ENCODE data around the gene FAM13B.

Gene FAM13B

GRCh38 chr5:137935190-137935589, 97.7 kb downstream of the FAM13B start:
- no peak overlapping the region for H3K9ac ChIP-seq (ENCODE audit: low read length in 2 of 2)
- H3K4me3 ChIP-seq (ENCODE audit: low read length in 2 of 2): no peak overlapping the region
- H3K36me3 ChIP-seq (ENCODE audit: control insufficient read depth in 2 of 2, insufficient read depth in 2 of 2, low read length in 2 of 2): peaks cover 14 to 22% of the 10 kb centered on the region in 2 donors
- no peaks in the 10 kb centered on the region for H3K9me3 ChIP-seq (ENCODE audit: control insufficient read depth in 2 of 2, low read length in 2 of 2)
- peaks cover 2% of the 10 kb centered on the region for H3K4me1 ChIP-seq (ENCODE audit: control insufficient read depth, insufficient read depth, low read length)
- H3K27ac ChIP-seq (ENCODE audit: low read length): no peak overlapping the region
- no peaks in the 10 kb centered on the region for H3K27me3 ChIP-seq (ENCODE audit: control insufficient read depth in 1 of 2, insufficient read depth in 2 of 2, low read length in 2 of 2)

GRCh38 chr5:137933491-137933911, 99.4 kb downstream of the FAM13B start:
- Histone ChIP-seq H3K27ac (ENCODE audit: low read length) (peak overlapping the region; percentile 2), H3K9ac (ENCODE audit: low read length in 2 of 2) (no peak overlapping the region), H3K4me3 (ENCODE audit: low read length in 2 of 2) (no peak overlapping the region), H3K27me3 (ENCODE audit: control insufficient read depth in 1 of 2, insufficient read depth in 2 of 2, low read length in 2 of 2) (no peaks in the 10 kb centered on the region), H3K4me1 (ENCODE audit: control insufficient read depth, insufficient read depth, low read length) (peaks cover 2% of the 10 kb centered on the region), H3K36me3 (ENCODE audit: control insufficient read depth in 2 of 2, insufficient read depth in 2 of 2, low read length in 2 of 2) (peaks cover 3 to 5% of the 10 kb centered on the region in 2 donors), H3K9me3 (ENCODE audit: control insufficient read depth in 2 of 2, low read length in 2 of 2) (no peaks in the 10 kb centered on the region)

GRCh38 chr5:137932800-137933199, 100.1 kb downstream of the FAM13B start:
- Histone ChIP-seq H3K4me1 (ENCODE audit: control insufficient read depth, insufficient read depth, low read length) (peaks cover 2% of the 10 kb centered on the region), H3K36me3 (ENCODE audit: control insufficient read depth in 2 of 2, insufficient read depth in 2 of 2, low read length in 2 of 2) (peaks cover 3% of the 10 kb centered on the region in 2 donors), H3K9ac (ENCODE audit: low read length in 2 of 2) (no peak overlapping the region), H3K4me3 (ENCODE audit: low read length in 2 of 2) (no peak overlapping the region), H3K9me3 (ENCODE audit: control insufficient read depth in 2 of 2, low read length in 2 of 2) (no peaks in the 10 kb centered on the region), H3K27ac (ENCODE audit: low read length) (peak overlapping the region; percentile 2), H3K27me3 (ENCODE audit: control insufficient read depth in 1 of 2, insufficient read depth in 2 of 2, low read length in 2 of 2) (no peaks in the 10 kb centered on the region)

GRCh38 chr5:137923856-137924255, 109.0 kb downstream of the FAM13B start:
- Histone ChIP-seq H3K27me3 (ENCODE audit: control insufficient read depth in 1 of 2, insufficient read depth in 2 of 2, low read length in 2 of 2) (no peaks in the 10 kb centered on the region), H3K36me3 (ENCODE audit: control insufficient read depth in 2 of 2, insufficient read depth in 2 of 2, low read length in 2 of 2) (no peaks in the 10 kb centered on the region), H3K4me1 (ENCODE audit: control insufficient read depth, insufficient read depth, low read length) (no peaks in the 10 kb centered on the region), H3K9me3 (ENCODE audit: control insufficient read depth in 2 of 2, low read length in 2 of 2) (no peaks in the 10 kb centered on the region), H3K4me3 (ENCODE audit: low read length in 2 of 2) (no peak overlapping the region), H3K9ac (ENCODE audit: low read length in 2 of 2) (no peak overlapping the region), H3K27ac (ENCODE audit: low read length) (no peak overlapping the region)

- Histone ChIP-seq H3K9ac (ENCODE audit: low read length in 2 of 2) (no peak overlapping the region), H3K27ac (ENCODE audit: low read length) (no peak overlapping the region), H3K36me3 (ENCODE audit: control insufficient read depth in 2 of 2, insufficient read depth in 2 of 2, low read length in 2 of 2) (no peaks in the 10 kb centered on the region), H3K4me3 (ENCODE audit: low read length in 2 of 2) (no peak overlapping the region), H3K27me3 (ENCODE audit: control insufficient read depth in 1 of 2, insufficient read depth in 2 of 2, low read length in 2 of 2) (no peaks in the 10 kb centered on the region), H3K9me3 (ENCODE audit: control insufficient read depth in 2 of 2, low read length in 2 of 2) (no peaks in the 10 kb centered on the region), H3K4me1 (ENCODE audit: control insufficient read depth, insufficient read depth, low read length) (no peaks in the 10 kb centered on the region)
These were observed 110.9 kb downstream of the FAM13B start for GRCh38 chr5:137921931-137922330.

- Histone ChIP-seq H3K4me3 (ENCODE audit: low read length in 2 of 2) (no peak overlapping the region), H3K4me1 (ENCODE audit: control insufficient read depth, insufficient read depth, low read length) (no peaks in the 10 kb centered on the region), H3K9me3 (ENCODE audit: control insufficient read depth in 2 of 2, low read length in 2 of 2) (no peaks in the 10 kb centered on the region), H3K27ac (ENCODE audit: low read length) (no peak overlapping the region), H3K36me3 (ENCODE audit: control insufficient read depth in 2 of 2, insufficient read depth in 2 of 2, low read length in 2 of 2) (no peaks in the 10 kb centered on the region), H3K27me3 (ENCODE audit: control insufficient read depth in 1 of 2, insufficient read depth in 2 of 2, low read length in 2 of 2) (no peaks in the 10 kb centered on the region), H3K9ac (ENCODE audit: low read length in 2 of 2) (no peak overlapping the region)
These were observed 116.0 kb downstream of the FAM13B start for GRCh38 chr5:137916923-137917322.

- H3K27me3 ChIP-seq (ENCODE audit: control insufficient read depth in 1 of 2, insufficient read depth in 2 of 2, low read length in 2 of 2): no peaks in the 10 kb centered on the region
- no peak overlapping the region for H3K9ac ChIP-seq (ENCODE audit: low read length in 2 of 2)
- no peak overlapping the region for H3K27ac ChIP-seq (ENCODE audit: low read length)
- no peaks in the 10 kb centered on the region for H3K4me1 ChIP-seq (ENCODE audit: control insufficient read depth, insufficient read depth, low read length)
- no peaks in the 10 kb centered on the region for H3K9me3 ChIP-seq (ENCODE audit: control insufficient read depth in 2 of 2, low read length in 2 of 2)
- H3K4me3 ChIP-seq (ENCODE audit: low read length in 2 of 2): no peak overlapping the region
- no peaks in the 10 kb centered on the region for H3K36me3 ChIP-seq (ENCODE audit: control insufficient read depth in 2 of 2, insufficient read depth in 2 of 2, low read length in 2 of 2)
These were observed 118.1 kb downstream of the FAM13B start for GRCh38 chr5:137914758-137915157.

GRCh38 chr5:137902408-137903133, 130.3 kb downstream of the FAM13B start:
- no peaks in the 10 kb centered on the region for H3K36me3 ChIP-seq (ENCODE audit: control insufficient read depth in 2 of 2, insufficient read depth in 2 of 2, low read length in 2 of 2)
- no peak overlapping the region for H3K9ac ChIP-seq (ENCODE audit: low read length in 2 of 2)
- H3K27ac ChIP-seq (ENCODE audit: low read length): no peak overlapping the region
- no peaks in the 10 kb centered on the region for H3K27me3 ChIP-seq (ENCODE audit: control insufficient read depth in 1 of 2, insufficient read depth in 2 of 2, low read length in 2 of 2)
- H3K4me1 ChIP-seq (ENCODE audit: control insufficient read depth, insufficient read depth, low read length): no peaks in the 10 kb centered on the region
- H3K9me3 ChIP-seq (ENCODE audit: control insufficient read depth in 2 of 2, low read length in 2 of 2): no peaks in the 10 kb centered on the region
- no peak overlapping the region for H3K4me3 ChIP-seq (ENCODE audit: low read length in 2 of 2)

- no peak overlapping the region for H3K27ac ChIP-seq (ENCODE audit: low read length)
- no peak overlapping the region for H3K9ac ChIP-seq (ENCODE audit: low read length in 2 of 2)
- no peaks in the 10 kb centered on the region for H3K4me1 ChIP-seq (ENCODE audit: control insufficient read depth, insufficient read depth, low read length)
- H3K27me3 ChIP-seq (ENCODE audit: control insufficient read depth in 1 of 2, insufficient read depth in 2 of 2, low read length in 2 of 2): no peaks in the 10 kb centered on the region
- no peaks in the 10 kb centered on the region for H3K36me3 ChIP-seq (ENCODE audit: control insufficient read depth in 2 of 2, insufficient read depth in 2 of 2, low read length in 2 of 2)
- no peaks in the 10 kb centered on the region for H3K9me3 ChIP-seq (ENCODE audit: control insufficient read depth in 2 of 2, low read length in 2 of 2)
- H3K4me3 ChIP-seq (ENCODE audit: low read length in 2 of 2): no peak overlapping the region
These were observed 131.7 kb downstream of the FAM13B start for GRCh38 chr5:137901011-137901817.

- Histone ChIP-seq H3K9me3 (ENCODE audit: control insufficient read depth in 2 of 2, low read length in 2 of 2) (no peaks in the 10 kb centered on the region), H3K27me3 (ENCODE audit: control insufficient read depth in 1 of 2, insufficient read depth in 2 of 2, low read length in 2 of 2) (no peaks in the 10 kb centered on the region), H3K4me3 (ENCODE audit: low read length in 2 of 2) (no peak overlapping the region), H3K4me1 (ENCODE audit: control insufficient read depth, insufficient read depth, low read length) (no peaks in the 10 kb centered on the region), H3K36me3 (ENCODE audit: control insufficient read depth in 2 of 2, insufficient read depth in 2 of 2, low read length in 2 of 2) (no peaks in the 10 kb centered on the region), H3K27ac (ENCODE audit: low read length) (no peak overlapping the region), H3K9ac (ENCODE audit: low read length in 2 of 2) (no peak overlapping the region)
These were observed 133.4 kb downstream of the FAM13B start for GRCh38 chr5:137899493-137899892.

GRCh38 chr5:137896560-137896959, 136.3 kb downstream of the FAM13B start:
- H3K4me1 ChIP-seq (ENCODE audit: control insufficient read depth, insufficient read depth, low read length): no peaks in the 10 kb centered on the region
- H3K9ac ChIP-seq (ENCODE audit: low read length in 2 of 2): no peak overlapping the region
- no peak overlapping the region for H3K27ac ChIP-seq (ENCODE audit: low read length)

More at GRCh38 chr5:137896560-137896959, 136.3 kb downstream of the FAM13B start:
- no peaks in the 10 kb centered on the region for H3K9me3 ChIP-seq (ENCODE audit: control insufficient read depth in 2 of 2, low read length in 2 of 2)
- no peaks in the 10 kb centered on the region for H3K27me3 ChIP-seq (ENCODE audit: control insufficient read depth in 1 of 2, insufficient read depth in 2 of 2, low read length in 2 of 2)
- H3K4me3 ChIP-seq (ENCODE audit: low read length in 2 of 2): no peak overlapping the region
- no peaks in the 10 kb centered on the region for H3K36me3 ChIP-seq (ENCODE audit: control insufficient read depth in 2 of 2, insufficient read depth in 2 of 2, low read length in 2 of 2)
